Activated T-helper 1 cell treated with anti-CD3 and anti-CD28 coated beads, Interleukin-2, amount 50 U/mL, for 16 hours (primary cell): Measurements from ENCODE around the gene CCDC74B.
"Not testable (repeated sequence)": the region's sequence is repeated elsewhere in the genome, so short reads cannot be mapped to it uniquely, and the experiment has no call there.

Experiments
- DNase-seq, 2 donors: peaks; one replicate each; pipeline ENCODE4 v3.0.0-alpha.2; 2020; ENCODE audit warnings: low read depth in 1 of 2, low spot score in 1 of 2

Gene CCDC74B

DNA sequence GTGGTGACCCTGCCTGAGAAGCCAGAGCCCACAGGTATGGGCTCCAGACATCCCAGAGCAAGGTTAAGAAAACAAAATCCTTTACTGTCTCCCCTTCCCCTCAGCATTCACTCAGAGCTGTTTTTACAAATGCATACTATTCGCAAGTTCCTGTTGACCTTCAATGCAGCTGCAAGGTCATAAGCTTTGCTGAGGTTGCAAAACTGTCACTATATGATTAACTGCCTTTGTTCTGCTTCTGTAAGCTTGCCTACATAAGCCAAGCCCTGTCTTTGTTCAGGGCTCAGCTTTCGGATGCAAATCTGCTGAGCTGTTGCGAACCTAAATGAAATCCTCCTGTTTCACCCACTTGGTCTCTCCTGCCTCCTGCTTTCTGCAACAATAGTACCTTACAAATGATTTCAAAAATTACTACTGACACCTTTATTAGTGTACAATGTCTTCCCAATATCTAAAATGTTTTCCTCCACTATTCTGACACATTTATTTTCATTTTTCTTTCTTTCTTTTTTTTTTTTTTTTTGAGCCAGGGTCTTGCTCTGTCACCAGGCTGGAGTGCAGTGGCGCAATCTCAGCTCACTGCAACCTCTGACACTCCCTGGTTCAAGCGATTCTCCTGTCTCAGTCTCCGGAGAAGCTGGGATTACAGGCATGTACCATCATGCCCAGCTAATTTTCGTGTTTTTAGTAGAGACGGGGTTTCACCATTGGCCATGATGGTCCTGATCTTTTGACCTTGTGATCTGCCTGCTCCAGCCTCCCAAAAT lies 42.1 kb downstream of the CCDC74B start:
- DNase-seq: not testable (repeated sequence)
